DMS53 treated with DMSO at 0.1 percent for 48 hours (cell line): ENCODE results near the gene ABCB11.
A peak's percentile ranks its signal among the peaks of the same experiment; 100 is the strongest.

Experiments
- DNase-seq: peaks from one replicate; lab custom pipeline; 2025; ENCODE audit not compliant: unreplicated experiment; lab: John Stamatoyannopoulos, UW

ABCB11 gene

DNA sequence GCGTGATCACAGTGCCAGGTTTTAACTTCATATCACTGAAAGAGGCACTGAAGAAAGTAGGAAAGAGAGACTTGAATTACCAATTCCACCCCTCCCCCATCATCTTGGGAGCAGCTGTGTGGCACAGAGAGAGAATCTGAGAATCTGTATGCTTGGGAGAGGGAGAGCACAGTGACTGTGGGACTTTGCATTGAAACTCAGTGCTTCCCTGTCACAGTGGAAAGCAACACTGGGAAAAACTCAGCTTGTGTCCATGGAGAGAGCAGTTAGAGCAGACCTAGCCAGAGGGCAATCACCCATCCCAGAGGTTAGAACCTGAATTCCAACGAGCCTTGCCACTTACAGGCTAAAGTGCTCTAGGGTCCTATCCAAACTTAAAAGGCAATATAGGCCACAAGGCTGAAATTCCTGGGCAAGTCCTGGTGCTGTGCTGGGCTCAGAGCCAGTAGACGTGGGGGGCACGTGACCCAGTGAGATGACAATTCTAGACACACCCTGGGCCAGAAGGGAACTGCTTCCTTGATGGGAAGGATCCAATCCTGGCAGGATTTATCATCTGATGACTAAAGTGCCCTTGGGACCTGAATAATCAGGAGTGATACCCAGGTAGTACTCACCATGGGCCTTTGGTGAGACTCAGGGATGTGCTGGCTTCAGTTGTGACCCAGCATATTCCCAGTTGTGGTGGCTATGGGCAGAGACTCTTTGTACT lies 15.5 kb upstream of the ABCB11 start:
- no peak for DNase-seq

- no peak for DNase-seq
Measured at GRCh38 chr2:169042856-169043255, 11.7 kb upstream of the ABCB11 start.

GRCh38 chr2:169041594-169041993 lies 10.5 kb upstream of the ABCB11 start:
- DNase-seq: no peak

DNA sequence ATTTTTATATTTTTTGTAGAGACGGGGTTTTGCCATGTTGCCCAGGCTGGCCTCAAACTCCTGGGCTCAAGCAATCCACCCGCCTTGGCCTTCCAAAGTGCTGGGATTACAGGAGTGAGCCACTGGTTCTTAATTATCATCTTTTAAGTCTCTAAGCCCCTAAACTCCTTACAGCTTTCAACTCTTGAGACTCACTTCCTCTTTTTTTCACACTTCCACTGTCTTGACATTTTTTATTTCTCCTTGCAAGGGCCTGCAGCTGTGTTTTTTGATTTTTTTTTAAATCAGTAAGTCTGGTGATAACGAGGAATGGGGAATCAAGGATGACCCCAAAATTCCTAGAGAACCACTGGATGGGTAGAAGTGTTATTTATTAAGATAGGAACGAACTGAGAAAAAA lies 8.6 kb upstream of the ABCB11 start:
- DNase-seq: no peak

GRCh38 chr2:169038338-169038757 lies 7.2 kb upstream of the ABCB11 start:
- DNase-seq: no peak

DNA sequence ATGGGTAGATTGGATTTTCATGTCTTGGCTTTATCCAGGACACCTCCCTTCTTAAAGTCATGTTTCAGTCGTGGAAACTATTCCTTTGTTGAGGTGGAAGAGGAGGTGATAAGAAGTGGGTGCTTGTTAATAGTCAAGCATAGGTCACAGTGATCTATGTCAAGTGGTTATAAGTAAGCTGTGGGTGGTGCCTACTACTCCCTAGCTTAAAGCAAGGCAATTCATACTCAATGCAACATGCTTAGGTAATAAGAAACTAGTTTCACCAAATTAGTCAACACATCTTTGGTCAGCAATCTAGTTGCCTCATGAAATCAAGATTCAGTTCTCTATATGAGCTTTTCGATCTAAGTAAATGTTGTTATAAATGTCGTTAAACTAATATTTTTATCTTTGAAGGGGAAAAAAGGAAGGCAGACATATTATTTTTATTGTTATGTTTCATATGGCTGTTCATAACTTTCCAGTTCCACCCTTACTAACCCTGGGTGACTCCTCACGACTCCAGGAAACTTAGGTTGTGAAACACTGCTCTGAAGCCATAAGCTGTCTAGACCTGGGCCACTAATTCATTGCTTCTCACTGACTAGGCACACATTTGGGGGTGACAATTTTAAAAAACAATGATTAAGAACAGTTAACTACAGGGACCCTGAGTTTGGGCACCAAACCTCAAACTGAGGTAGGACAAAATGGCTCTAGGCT lies 5.8 kb upstream of the ABCB11 start:
- DNase-seq: no peak

DNA sequence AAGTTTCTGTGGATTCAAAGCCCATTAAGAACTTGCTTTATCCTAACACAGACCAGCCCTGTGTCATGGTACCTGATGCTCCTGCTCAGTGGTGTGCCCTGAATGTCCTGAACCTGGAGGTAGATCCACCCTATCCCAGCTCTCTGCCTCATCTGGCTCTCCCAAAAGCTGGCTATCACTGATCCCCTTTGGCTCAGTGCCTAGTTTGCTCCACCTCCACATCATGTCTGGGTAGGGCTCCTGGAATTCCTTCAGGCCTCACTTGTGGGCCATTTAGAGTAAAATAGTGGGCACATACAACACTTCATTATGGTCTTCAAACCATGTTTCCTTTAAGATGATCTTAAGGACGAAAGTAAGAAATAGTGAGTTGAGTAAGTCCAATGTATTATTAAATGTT lies 4.8 kb upstream of the ABCB11 start:
- DNase-seq: no peak

- DNase-seq: no peak
Measured at GRCh38 chr2:169034984-169035544, 3.9 kb upstream of the ABCB11 start.

- no peak for DNase-seq
Measured at GRCh38 chr2:169034256-169034655, 3.1 kb upstream of the ABCB11 start.

DNA sequence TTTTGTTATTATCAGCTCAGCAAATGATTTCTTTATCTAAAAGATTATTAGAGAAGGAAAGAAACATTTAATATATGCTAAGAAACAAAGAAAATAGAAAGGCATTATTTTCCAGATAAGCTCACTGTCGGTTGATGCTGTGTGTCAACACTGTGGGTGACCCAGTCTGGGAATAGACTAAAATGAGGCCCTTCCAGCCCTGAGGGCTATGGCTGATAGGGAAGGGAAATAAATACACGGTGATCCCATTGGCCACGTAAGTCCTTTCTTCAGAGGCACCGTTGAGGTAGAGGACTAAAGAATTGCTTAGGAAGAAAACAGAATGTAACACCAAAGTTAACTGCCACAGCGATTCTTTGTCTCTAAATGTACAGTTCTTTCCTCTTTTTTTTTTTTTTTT lies 1.8 kb downstream of the ABCB11 start:
- no peak for DNase-seq

DNA sequence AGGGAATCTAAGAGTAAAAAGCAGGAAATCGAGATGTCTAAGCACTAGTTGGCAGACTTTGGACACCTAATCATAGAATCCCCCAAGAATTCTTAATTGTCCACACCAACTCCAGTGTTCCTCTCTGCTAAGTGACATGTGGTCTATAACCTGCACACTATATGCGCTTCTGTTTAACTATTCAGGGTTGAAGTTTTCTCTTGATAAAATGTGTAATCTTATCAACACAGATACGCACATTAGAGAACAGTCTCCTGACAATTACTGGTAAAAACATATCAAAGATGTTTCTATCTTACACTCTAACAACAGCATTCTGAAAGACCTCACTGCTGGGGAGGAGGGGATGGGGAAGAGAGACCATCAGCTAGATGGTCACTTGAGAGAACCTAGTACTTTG lies 3.9 kb downstream of the ABCB11 start:
- no peak for DNase-seq

DNA sequence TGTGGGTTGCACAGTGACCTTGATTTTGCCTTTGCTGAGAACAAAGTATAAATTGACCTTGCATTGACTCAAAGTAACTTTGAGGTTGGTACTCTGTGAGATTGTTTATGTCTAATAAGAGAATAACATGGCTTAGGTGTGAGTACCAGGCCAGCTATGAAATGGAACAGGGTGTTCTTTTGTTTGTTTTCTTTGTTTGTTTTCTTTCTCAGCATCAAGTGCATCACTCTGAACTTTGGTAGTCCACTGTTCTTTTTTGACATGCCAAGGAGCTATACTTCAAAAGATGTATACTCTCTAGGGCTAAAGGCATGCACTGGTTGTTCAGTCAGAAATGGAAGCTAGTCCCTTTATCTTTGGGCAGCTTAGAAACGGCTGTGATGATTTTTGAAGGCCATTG lies 5.1 kb downstream of the ABCB11 start:
- DNase-seq: no peak

- DNase-seq: no peak
Measured at GRCh38 chr2:169023161-169023560, 8.0 kb downstream of the ABCB11 start.

DNA sequence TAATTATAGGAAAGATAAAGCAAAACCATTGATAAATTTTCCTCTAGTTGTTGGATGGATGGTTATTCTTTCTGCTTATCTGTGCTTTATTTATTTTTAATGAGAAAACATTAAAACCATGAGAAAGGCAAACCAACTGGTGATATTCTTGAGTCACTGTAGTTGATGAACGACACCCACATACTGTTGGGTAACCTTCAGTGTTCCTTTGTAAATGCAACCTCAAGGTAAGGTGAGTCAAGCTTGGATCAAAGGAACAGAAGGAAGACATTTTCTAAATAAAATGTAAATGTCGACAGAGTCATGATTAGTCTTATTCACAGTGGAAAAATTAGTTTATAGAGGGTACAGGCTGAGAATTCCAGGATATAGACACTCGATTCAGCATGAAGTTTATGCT lies 12.7 kb downstream of the ABCB11 start:
- no peak for DNase-seq

GRCh38 chr2:169015943-169016342 lies 15.2 kb downstream of the ABCB11 start:
- no peak for DNase-seq

DNA sequence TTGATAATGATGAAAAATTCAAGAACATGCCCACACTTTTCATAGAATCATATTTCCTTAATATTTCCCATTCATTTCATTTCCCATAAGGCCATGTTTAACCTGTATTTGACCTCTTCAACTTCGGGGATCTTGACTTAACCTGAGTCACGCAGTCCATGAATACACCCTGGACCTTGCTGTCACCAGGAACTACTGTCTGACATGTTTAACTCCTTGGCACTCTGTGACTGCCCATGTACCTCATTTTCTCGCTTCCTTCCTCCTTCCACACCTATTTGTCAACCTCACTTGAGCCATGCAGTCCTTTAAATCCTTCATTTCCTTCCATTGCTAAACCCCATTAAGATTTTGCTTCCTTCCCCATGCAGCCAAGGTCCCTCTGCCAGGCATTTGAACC lies 16.3 kb downstream of the ABCB11 start:
- no peak for DNase-seq

DNA sequence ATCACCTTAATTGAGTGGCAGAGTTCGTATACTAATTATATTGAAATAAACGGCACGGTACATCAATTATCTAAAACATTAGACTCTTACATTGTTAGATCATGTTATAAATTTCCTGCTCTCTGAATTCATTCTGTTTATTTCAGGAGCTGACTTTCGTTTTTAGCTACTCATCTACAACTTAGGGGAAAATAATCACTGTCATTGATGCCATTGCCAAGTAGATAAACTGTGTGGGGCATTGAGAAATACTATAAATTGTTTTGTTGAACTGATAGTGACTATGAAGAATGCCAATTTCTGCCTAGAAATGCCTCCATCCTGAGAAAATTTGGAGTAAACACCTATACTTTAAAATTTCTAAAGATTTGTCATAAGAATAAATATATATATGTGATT lies 17.5 kb downstream of the ABCB11 start:
- DNase-seq: no peak

DNA sequence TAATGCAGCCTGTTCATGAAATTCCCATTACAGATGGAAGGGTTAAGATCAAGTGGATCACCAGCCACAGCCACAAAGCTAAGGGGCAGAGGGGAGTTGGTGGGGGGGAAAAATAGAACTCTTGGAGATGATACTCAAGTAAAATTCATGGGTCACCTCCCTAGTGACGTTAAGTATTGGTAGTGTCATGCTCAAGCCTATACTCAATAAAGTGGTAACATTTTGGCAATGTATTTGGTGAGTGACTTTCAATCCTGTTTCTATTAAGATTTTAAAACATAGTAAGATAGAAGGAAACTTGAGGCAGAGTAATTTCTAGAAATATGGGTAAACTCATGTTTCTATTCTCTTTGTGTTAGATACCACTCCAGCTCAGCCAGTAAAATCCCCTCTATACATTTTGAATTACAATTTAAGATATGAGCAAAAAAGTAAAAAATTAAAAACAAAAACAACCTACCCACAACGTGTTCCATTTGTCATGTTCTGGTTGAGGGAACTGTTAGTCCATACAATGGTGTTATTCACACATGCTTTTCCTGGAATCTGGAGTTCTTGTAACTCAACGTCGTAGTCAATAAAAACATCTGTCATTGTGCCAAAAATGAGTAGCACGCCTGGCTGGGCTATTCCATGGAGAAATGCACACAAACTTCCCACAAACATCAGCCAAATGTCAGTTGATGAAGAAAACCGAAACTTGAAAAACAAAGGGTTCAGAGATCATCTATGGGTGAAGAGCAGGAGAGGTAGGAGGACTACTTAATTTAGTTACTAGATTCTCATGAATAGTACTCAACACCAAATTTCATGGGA lies 18.1 kb downstream of the ABCB11 start:
- DNase-seq: no peak

GRCh38 chr2:169012191-169012792 lies 18.8 kb downstream of the ABCB11 start:
- DNase-seq: peak; percentile 60

- no peak for DNase-seq
Measured at GRCh38 chr2:169011698-169012097, 19.4 kb downstream of the ABCB11 start.
